CD14-positive monocyte (primary cell): ENCODE results near the gene BCAN. TPM values are rescaled to one million over a fixed set of nuclear protein-coding genes. Genes with fewer than 3 reads are reported as not detected.

Source experiments
- DNase-seq, 3 donors: peaks; one replicate each; pipeline ENCODE4 v3.0.0-alpha.2; 2011 to 2022
- H2AFZ ChIP-seq: 2 replicates; pipeline ENCODE4 v1.6.0; 2012; ENCODE audit warnings: mild to moderate bottlenecking, low read depth, low read length, inconsistent platforms; ENCODE audit not compliant: insufficient read depth, poor library complexity, severe bottlenecking
- H3K27ac ChIP-seq, 2 donors: 1 replicate in 1 of 2; 2 replicates in 1 of 2; pipeline ENCODE4 v1.5.1; 2012 to 2013; ENCODE audit warnings: low read length in 2 of 2, control low read depth in 1 of 2, inconsistent platforms in 1 of 2, low read depth in 1 of 2, mild to moderate bottlenecking in 1 of 2
- H3K27me3 ChIP-seq, 2 donors: one replicate each; pipeline versions ENCODE4 v1.6.0 to v1.6.1; 2011 to 2013; ENCODE audit warnings: low read length in 2 of 2; ENCODE audit not compliant: control insufficient read depth in 2 of 2, insufficient read depth in 2 of 2
- H3K36me3 ChIP-seq, 2 donors: replicated peaks in 1 of 2; 1 replicate in 1 of 2; 2 replicates in 1 of 2; pipeline versions ENCODE4 v1.5.1 to v1.6.1; 2012 to 2013; ENCODE audit warnings: low read length in 2 of 2, control low read depth in 1 of 2, inconsistent platforms in 1 of 2, mild to moderate bottlenecking in 1 of 2; ENCODE audit not compliant: insufficient read depth in 2 of 2, control insufficient read depth in 1 of 2
- H3K4me1 ChIP-seq, 2 donors: 1 replicate in 1 of 2; 2 replicates in 1 of 2; pipeline versions ENCODE4 v1.5.1 to v1.6.1; 2012 to 2013; ENCODE audit warnings: low read length in 2 of 2, control low read depth in 1 of 2, inconsistent platforms in 1 of 2, mild to moderate bottlenecking in 1 of 2, moderate library complexity in 1 of 2; ENCODE audit not compliant: insufficient read depth in 2 of 2, control insufficient read depth in 1 of 2
- H3K4me2 ChIP-seq: replicated peaks from 2 replicates; pipeline ENCODE3; 2012; ENCODE audit warnings: low read length, moderate library complexity, mild to moderate bottlenecking; ENCODE audit not compliant: poor library complexity, severe bottlenecking; ENCODE audit errors: extremely low read depth
- H3K4me3 ChIP-seq, 3 experiments: fragments of 200-600 bp in 1 of 3; sonication (generic) in 1 of 3; replicated peaks in 1 of 3; 1 replicate in 2 of 3; 2 replicates in 1 of 3; pipeline ENCODE4 v1.5.1; 2011 to 2013; ENCODE audit warnings: low read length in 3 of 3, mild to moderate bottlenecking in 3 of 3, control low read depth in 2 of 3, low read depth in 2 of 3, inconsistent platforms in 1 of 3, moderate library complexity in 1 of 3
- H3K79me2 ChIP-seq: 2 replicates; pipeline ENCODE4 v1.6.0; 2012; ENCODE audit warnings: mild to moderate bottlenecking, control low read depth, inconsistent platforms, low read length, moderate library complexity; ENCODE audit not compliant: insufficient read depth
- H3K9ac ChIP-seq: 2 replicates; pipeline ENCODE4 v1.6.0; 2017; ENCODE audit warnings: low read length, mild to moderate bottlenecking; ENCODE audit not compliant: insufficient read depth, poor library complexity, severe bottlenecking
- H3K9me3 ChIP-seq, 2 donors: replicated peaks in 1 of 2; 1 replicate in 1 of 2; 2 replicates in 1 of 2; pipeline versions ENCODE4 v1.5.1 to v1.6.1; 2012 to 2013; ENCODE audit warnings: low read length in 2 of 2, control low read depth in 1 of 2; ENCODE audit not compliant: control insufficient read depth in 1 of 2, insufficient read depth in 1 of 2
- H4K20me1 ChIP-seq: 2 replicates; pipeline ENCODE4 v1.6.0; 2012; ENCODE audit warnings: mild to moderate bottlenecking, low read length, control low read depth, moderate library complexity; ENCODE audit not compliant: insufficient read depth
- H3K27ac Mint-ChIP-seq, 7 donors: one replicate each; pipeline ENCODE4 v1.8.0; 2020; ENCODE audit warnings: mild to moderate bottlenecking in 7 of 7, mixed read lengths in 7 of 7, moderate library complexity in 6 of 7, inconsistent platforms in 2 of 7
- H3K27me3 Mint-ChIP-seq, 3 donors: one replicate each; pipeline ENCODE4 v1.8.0; 2021 to 2022; ENCODE audit warnings: low read depth in 3 of 3, mild to moderate bottlenecking in 3 of 3, mixed read lengths in 3 of 3, moderate library complexity in 3 of 3, inconsistent platforms in 1 of 3
- H3K36me3 Mint-ChIP-seq, 2 donors: one replicate each; pipeline ENCODE4 v1.8.0; 2020; ENCODE audit warnings: mixed read lengths in 2 of 2, inconsistent platforms in 1 of 2, mild to moderate bottlenecking in 1 of 2
- H3K4me1 Mint-ChIP-seq: one replicate; pipeline ENCODE4 v1.8.0; 2020; ENCODE audit warnings: mild to moderate bottlenecking, mixed read lengths
- H3K4me3 Mint-ChIP-seq, 2 donors: one replicate each; pipeline ENCODE4 v1.8.0; 2020; ENCODE audit warnings: mild to moderate bottlenecking in 2 of 2, mixed read lengths in 2 of 2, moderate library complexity in 1 of 2
- H3K9me3 Mint-ChIP-seq, 7 donors: one replicate each; pipeline ENCODE4 v1.8.0; 2020 to 2022; ENCODE audit warnings: mixed read lengths in 7 of 7, mild to moderate bottlenecking in 6 of 7, moderate library complexity in 6 of 7, inconsistent platforms in 2 of 7
- WGBS: methylation state at CpG from one replicate; pipeline ENCODE4 v1.1.5; 2013; ENCODE audit warnings: missing lambda C conversion rate; ENCODE audit not compliant: insufficient coverage; 5-methylcytosine and 5-hydroxymethylcytosine counted together
- intact Hi-C, 2 donors: fragments of 100-400 bp; cut with micrococcal nuclease; formaldehyde crosslinking; loops; one replicate each; pipeline versions ENCODE4 v1.15.0 to v1.15.1; 2023
- polyA plus RNA-seq, 3 donors: library from polyadenylated mRNA; depleted of rRNA in 1 of 3; unstranded in 2 of 3; stranded (reverse) in 1 of 3; fragments of 300-500 nt in 2 of 3; fragments of >200 nt in 1 of 3; fragmentation: Illumina TruSeq in 2 of 3; gene quantifications; 1 replicate in 2 of 3; 2 replicates in 1 of 3; pipeline ENCODE4 v1.2.3, GENCODE V29; 2012 to 2021
- TF ChIP-seq, protein P1 (sequence below): fragments of 200-600 bp; IDR thresholded peaks from one replicate; pipeline ENCODE4 v1.8.0; 2022; ENCODE audit warnings: antibody characterized with exemption, mild to moderate bottlenecking

The BCAN gene
- polyA plus RNA-seq, 3 donors, result not detected

DNA sequence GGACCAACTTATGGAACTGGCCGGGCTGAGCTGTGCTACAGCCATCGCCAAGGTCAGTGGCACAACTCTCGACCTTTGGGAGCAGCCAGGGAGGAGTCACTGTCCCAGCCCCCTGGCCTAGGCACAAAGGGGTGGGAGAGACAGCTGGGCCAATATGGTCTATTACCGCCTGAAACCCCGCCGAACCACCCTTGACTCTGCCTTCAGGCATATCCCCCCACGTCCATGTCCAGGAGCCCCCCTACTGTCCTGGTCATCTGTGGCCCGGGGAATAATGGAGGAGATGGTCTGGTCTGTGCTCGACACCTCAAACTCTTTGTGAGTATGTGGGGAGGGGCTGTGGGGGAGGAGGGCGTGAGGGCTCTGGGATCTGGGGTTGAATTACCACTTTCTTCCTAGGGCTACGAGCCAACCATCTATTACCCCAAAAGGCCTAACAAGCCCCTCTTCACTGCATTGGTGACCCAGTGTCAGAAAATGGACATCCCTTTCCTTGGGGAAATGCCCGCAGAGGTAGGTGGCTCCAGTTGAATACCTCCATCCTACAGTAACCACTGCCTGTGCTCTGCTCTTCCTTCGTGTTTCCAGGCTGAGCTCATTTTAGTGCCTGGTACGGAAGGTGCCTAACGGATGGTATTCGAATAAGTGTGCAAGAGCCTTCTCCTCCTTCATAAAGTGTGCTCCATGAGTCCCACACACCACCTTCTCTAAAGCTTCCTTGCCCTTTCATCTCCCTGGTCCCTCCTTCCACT is 49.6 kb upstream of the BCAN start:
- no peaks in the 10 kb centered on the region for H3K9me3 ChIP-seq
- H2AFZ ChIP-seq, result peak overlapping the region; percentile 97
- peak overlapping the region; percentile 79 for H3K9ac ChIP-seq
- peaks cover 9% of the 10 kb centered on the region for H3K79me2 ChIP-seq
- peaks cover 33 to 35% of the 10 kb centered on the region in 2 donors for H3K36me3 Mint-ChIP-seq
- H3K9me3 Mint-ChIP-seq, result no peaks in the 10 kb centered on the region
- H3K27ac Mint-ChIP-seq, result peak overlapping the region in 3 of 7 donors; percentile 11 to 84 (median 63)
- WGBS, result 67% methylated on average over 7 of the region's 16 CpGs
- peaks cover 14 to 20% of the 10 kb centered on the region in 2 donors for H3K4me1 ChIP-seq
- DNase-seq, result no peak
- TF ChIP-seq, protein P1, sequence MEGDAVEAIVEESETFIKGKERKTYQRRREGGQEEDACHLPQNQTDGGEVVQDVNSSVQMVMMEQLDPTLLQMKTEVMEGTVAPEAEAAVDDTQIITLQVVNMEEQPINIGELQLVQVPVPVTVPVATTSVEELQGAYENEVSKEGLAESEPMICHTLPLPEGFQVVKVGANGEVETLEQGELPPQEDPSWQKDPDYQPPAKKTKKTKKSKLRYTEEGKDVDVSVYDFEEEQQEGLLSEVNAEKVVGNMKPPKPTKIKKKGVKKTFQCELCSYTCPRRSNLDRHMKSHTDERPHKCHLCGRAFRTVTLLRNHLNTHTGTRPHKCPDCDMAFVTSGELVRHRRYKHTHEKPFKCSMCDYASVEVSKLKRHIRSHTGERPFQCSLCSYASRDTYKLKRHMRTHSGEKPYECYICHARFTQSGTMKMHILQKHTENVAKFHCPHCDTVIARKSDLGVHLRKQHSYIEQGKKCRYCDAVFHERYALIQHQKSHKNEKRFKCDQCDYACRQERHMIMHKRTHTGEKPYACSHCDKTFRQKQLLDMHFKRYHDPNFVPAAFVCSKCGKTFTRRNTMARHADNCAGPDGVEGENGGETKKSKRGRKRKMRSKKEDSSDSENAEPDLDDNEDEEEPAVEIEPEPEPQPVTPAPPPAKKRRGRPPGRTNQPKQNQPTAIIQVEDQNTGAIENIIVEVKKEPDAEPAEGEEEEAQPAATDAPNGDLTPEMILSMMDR, result no peak
- peak overlapping the region; percentile 0 to 84 for H3K27ac ChIP-seq
- H3K4me3 ChIP-seq, result peak overlapping the region; percentile 63 to 88 (median 70)
- peaks cover 25 to 41% of the 10 kb centered on the region in 2 donors for H3K36me3 ChIP-seq
- H4K20me1 ChIP-seq, result no peaks in the 10 kb centered on the region
- H3K4me2 ChIP-seq, result peak overlapping the region; percentile 95
- H3K4me1 Mint-ChIP-seq, result peaks cover 17% of the 10 kb centered on the region
- no peaks in the 10 kb centered on the region for H3K27me3 ChIP-seq
- intact Hi-C loops, result no loop called here
- H3K4me3 Mint-ChIP-seq, result peak overlapping the region; percentile 82 to 90
- H3K27me3 Mint-ChIP-seq, result peaks cover 0 to 2% (median 0%) of the 10 kb centered on the region in 3 donors

DNA sequence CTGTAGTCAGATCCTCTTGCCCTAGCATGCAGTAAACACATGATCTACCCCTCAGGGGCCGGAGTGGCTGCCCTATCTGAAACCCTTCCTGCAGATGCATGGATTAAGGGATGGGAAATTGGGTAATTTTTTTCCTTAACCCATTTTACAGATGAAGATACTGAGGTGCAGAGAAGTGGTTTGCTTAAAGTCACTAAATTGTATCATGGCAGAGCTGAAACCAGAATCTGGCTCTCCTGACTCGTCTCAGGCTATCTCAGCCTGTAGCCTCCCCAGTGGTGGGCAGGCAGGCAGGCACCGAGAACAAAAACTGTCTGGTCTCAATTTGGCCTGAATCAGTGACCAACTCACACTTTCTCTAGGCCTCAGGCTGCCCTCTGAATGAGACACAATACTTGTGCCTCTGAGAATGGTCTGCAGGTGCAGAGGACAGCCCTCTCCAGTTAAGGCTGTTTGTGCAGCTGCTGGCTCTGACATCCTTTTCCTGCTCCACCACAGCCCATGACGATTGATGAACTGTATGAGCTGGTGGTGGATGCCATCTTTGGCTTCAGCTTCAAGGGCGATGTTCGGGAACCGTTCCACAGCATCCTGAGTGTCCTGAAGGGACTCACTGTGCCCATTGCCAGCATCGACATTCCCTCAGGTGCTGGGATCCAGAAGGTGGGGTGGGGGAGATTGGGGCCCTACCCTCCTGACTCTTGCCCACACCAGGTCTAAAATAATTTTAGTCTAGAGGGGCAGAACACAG is 48.8 kb upstream of the BCAN start:
- Mint-ChIP-seq H3K4me1 (peaks cover 17% of the 10 kb centered on the region), H3K27ac (no peak overlapping the region), H3K4me3 (no peak overlapping the region), H3K9me3 (no peaks in the 10 kb centered on the region), H3K27me3 (peaks cover 0 to 2% (median 0%) of the 10 kb centered on the region in 3 donors), H3K36me3 (peaks cover 39 to 43% of the 10 kb centered on the region in 2 donors)
- Histone ChIP-seq H3K79me2 (peaks cover 9% of the 10 kb centered on the region), H3K9ac (no peak overlapping the region), H3K4me2 (no peak overlapping the region), H3K9me3 (no peaks in the 10 kb centered on the region), H3K4me3 (no peak overlapping the region), H3K36me3 (peaks cover 33 to 49% of the 10 kb centered on the region in 2 donors), H3K27ac (no peak overlapping the region), H3K27me3 (no peaks in the 10 kb centered on the region), H4K20me1 (no peaks in the 10 kb centered on the region), H2AFZ (no peak overlapping the region), H3K4me1 (peaks cover 14 to 20% of the 10 kb centered on the region in 2 donors)
- WGBS, result 95% methylated on average over 2 of the region's 8 CpGs
- TF ChIP-seq, protein P1, result no peak
- intact Hi-C loops, result no loop called here
- no peak for DNase-seq
